ENCODE results near the gene NSUN6. TPM values are rescaled to one million over a fixed set of nuclear protein-coding genes. Genes with fewer than 3 reads are reported as not detected.

Gene NSUN6
- 10.9 TPM for total RNA-seq
- long read RNA-seq, partial matches to known transcripts, result 0 of 7 reads
- long read RNA-seq, other reads (novel, unspliced or antisense), result 7 of 7 reads

GRCh38 chr10:18651324-18652007 is at the start of gene NSUN6:
Gene NSUN6, minus strand, starts transcription at chr10:18651587. Its CDS starts 384 bp downstream, at chr10:18651203.
- intact Hi-C loops (cut with DNase I), result no loop called here
- H3K27me3 ChIP-seq, result no peaks in the 10 kb centered on the region
- H3K9me3 ChIP-seq, result no peaks in the 10 kb centered on the region
- peaks cover 13% of the 10 kb centered on the region for H3K4me1 ChIP-seq
- H3K27ac ChIP-seq, result peak within 1 kb of the TSS; percentile 87
- TF ChIP-seq CTCF (IDR thresholded peaks at IDR 0.05), result no peak
- DNase-seq, result peak; percentile 94
- peak within 1 kb of the TSS; percentile 80 for H3K4me3 ChIP-seq
- H3K36me3 ChIP-seq, result peaks cover 5% of the 10 kb centered on the region
- peak; percentile 100 for ATAC-seq

- TF ChIP-seq CTCF (IDR thresholded peaks at IDR 0.05), result no peak
- intact Hi-C loops (cut with DNase I), result no loop called here
- no peaks in the 10 kb centered on the region for H3K36me3 ChIP-seq
- H3K4me3 ChIP-seq, result no peak overlapping the region
- no peaks in the 10 kb centered on the region for H3K27me3 ChIP-seq
- H3K9me3 ChIP-seq, result no peaks in the 10 kb centered on the region
- no peak for DNase-seq
- H3K27ac ChIP-seq, result no peak overlapping the region
- ATAC-seq, result no peak
- H3K4me1 ChIP-seq, result no peaks in the 10 kb centered on the region
These were observed 48.8 kb upstream of the NSUN6 start for GRCh38 chr10:18699849-18700840.

- Histone ChIP-seq H3K9me3 (no peaks in the 10 kb centered on the region), H3K27me3 (no peaks in the 10 kb centered on the region), H3K36me3 (no peaks in the 10 kb centered on the region), H3K27ac (no peak overlapping the region), H3K4me1 (no peaks in the 10 kb centered on the region), H3K4me3 (no peak overlapping the region)
- ATAC-seq (no peak), DNase-seq (no peak)
- intact Hi-C loops (cut with DNase I), result no loop called here
- TF ChIP-seq CTCF (IDR thresholded peaks at IDR 0.05), result no peak
These were observed 39.2 kb upstream of the NSUN6 start for GRCh38 chr10:18690541-18690940.

GRCh38 chr10:18689498-18689897 is 38.1 kb upstream of the NSUN6 start:
- intact Hi-C loops (cut with DNase I), result no loop called here
- DNase-seq (no peak), ATAC-seq (no peak)
- Histone ChIP-seq H3K4me1 (no peaks in the 10 kb centered on the region), H3K27ac (no peak overlapping the region), H3K27me3 (no peaks in the 10 kb centered on the region), H3K4me3 (no peak overlapping the region), H3K9me3 (no peaks in the 10 kb centered on the region), H3K36me3 (no peaks in the 10 kb centered on the region)
- peak; percentile 47 for TF ChIP-seq CTCF (IDR thresholded peaks at IDR 0.05)

- Histone ChIP-seq H3K9me3 (no peaks in the 10 kb centered on the region), H3K4me3 (no peak overlapping the region), H3K4me1 (no peaks in the 10 kb centered on the region), H3K36me3 (no peaks in the 10 kb centered on the region), H3K27me3 (no peaks in the 10 kb centered on the region), H3K27ac (no peak overlapping the region)
- DNase-seq (no peak), ATAC-seq (no peak)
- intact Hi-C loops (cut with DNase I), result no loop called here
- no peak for TF ChIP-seq CTCF (IDR thresholded peaks at IDR 0.05)
These were observed 36.3 kb upstream of the NSUN6 start for GRCh38 chr10:18687706-18688105.
